MM.1S (cell line): ENCODE results near the gene NR4A2.

ENCODE experiments used
- DNase-seq: peaks from one replicate; pipeline ENCODE4 v3.0.0-alpha.2; 2015
- H2AFZ ChIP-seq: fragments of 300-600 bp; sonication (generic); 2 replicates; pipeline ENCODE4 v1.6.0; 2016; ENCODE audit warnings: antibody characterized with exemption, low read length
- H3F3A ChIP-seq: fragments of 300-600 bp; sonication (generic); 2 replicates; pipeline ENCODE4 v1.6.1; 2016; ENCODE audit warnings: mild to moderate bottlenecking, antibody characterized with exemption, low read length, moderate library complexity, mixed read lengths; ENCODE audit not compliant: insufficient read depth
- H3K27ac ChIP-seq: fragments of 300-600 bp; sonication (generic); 2 replicates; pipeline ENCODE4 v1.5.1; 2016; ENCODE audit warnings: mild to moderate bottlenecking, low read length
- H3K27me3 ChIP-seq: fragments of 300-600 bp; sonication (generic); replicated peaks from 2 replicates; pipeline ENCODE4 v1.6.0; 2016; ENCODE audit warnings: low read length; ENCODE audit not compliant: insufficient read depth
- H3K36me3 ChIP-seq: fragments of 300-600 bp; sonication (generic); replicated peaks from 2 replicates; pipeline ENCODE4 v1.6.1; 2016; ENCODE audit warnings: mild to moderate bottlenecking, low read length, mixed read lengths; ENCODE audit not compliant: insufficient read depth
- H3K4me1 ChIP-seq: fragments of 300-600 bp; sonication (generic); 2 replicates; pipeline ENCODE4 v1.6.1; 2016; ENCODE audit warnings: low read length, mixed read lengths
- H3K4me2 ChIP-seq: fragments of 300-600 bp; sonication (generic); 2 replicates; pipeline ENCODE4 v1.6.0; 2016; ENCODE audit warnings: low read depth, low read length
- H3K4me3 ChIP-seq: fragments of 300-600 bp; sonication (generic); 2 replicates; pipeline ENCODE4 v1.5.1; 2016; ENCODE audit warnings: low read length, mixed read lengths
- H3K79me2 ChIP-seq: fragments of 300-600 bp; sonication (generic); 2 replicates; pipeline ENCODE4 v1.6.1; 2016; ENCODE audit warnings: mixed run types, low read length, mixed read lengths
- H3K9ac ChIP-seq: fragments of 300-600 bp; sonication (generic); 2 replicates; pipeline ENCODE4 v1.6.1; 2016; ENCODE audit warnings: low read length, mixed read lengths
- H3K9me2 ChIP-seq: fragments of 300-600 bp; sonication (generic); replicated peaks from 2 replicates; pipeline ENCODE4 v1.6.1; 2016; ENCODE audit warnings: mild to moderate bottlenecking, low read length, mixed read lengths; ENCODE audit not compliant: insufficient read depth
- H3K9me3 ChIP-seq: fragments of 300-600 bp; sonication (generic); replicated peaks from 2 replicates; pipeline ENCODE4 v1.6.1; 2016; ENCODE audit warnings: mild to moderate bottlenecking, low read length, mixed read lengths; ENCODE audit not compliant: insufficient read depth
- H4K20me1 ChIP-seq: fragments of 300-600 bp; sonication (generic); 2 replicates; pipeline ENCODE4 v1.6.1; 2016; ENCODE audit warnings: mild to moderate bottlenecking, low read length, moderate library complexity, mixed read lengths; ENCODE audit not compliant: insufficient read depth
- EZH2 ChIP-seq: fragments of 300-600 bp; sonication (generic); optimal IDR thresholded peaks from 2 replicates; pipeline ENCODE3; 2017; ENCODE audit warnings: low read depth, mild to moderate bottlenecking, antibody characterized with exemption, low read length, mixed read lengths
- EZH2phosphoT487 ChIP-seq: fragments of 300-600 bp; sonication (generic); IDR thresholded peaks from 2 replicates; pipeline ENCODE4 v1.6.1; 2018; ENCODE audit warnings: antibody characterized with exemption, low read length
- TF ChIP-seq, protein P1 (sequence below): fragments of 300-600 bp; sonication (generic); IDR thresholded peaks from 2 replicates; pipeline ENCODE4 v1.5.1; 2016; ENCODE audit warnings: antibody characterized with exemption, low read length, mixed read lengths

NR4A2 gene

DNA sequence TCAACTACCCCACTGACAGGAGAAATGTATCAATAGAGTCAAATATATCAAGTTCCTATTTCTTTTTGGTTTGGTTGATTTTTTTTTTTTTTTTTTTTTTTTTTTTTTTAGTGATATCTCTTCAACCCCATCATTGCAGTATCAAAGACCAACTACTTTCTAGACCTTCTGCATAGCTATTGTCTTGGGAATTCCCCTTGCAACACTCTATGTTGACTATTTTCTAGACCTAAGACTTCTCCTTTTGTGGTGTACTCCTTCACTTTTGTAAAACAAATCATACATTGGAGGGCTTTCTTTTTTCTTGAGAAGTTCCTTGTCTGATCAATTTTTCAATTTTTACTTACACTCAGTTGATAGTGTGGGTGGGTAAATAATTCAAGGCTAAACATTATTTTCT is 46.5 kb upstream of the NR4A2 start:
- no peak for DNase-seq
- Histone ChIP-seq H3K9me2 (no peaks in the 10 kb centered on the region), H3K4me2 (no peak overlapping the region), H4K20me1 (no peaks in the 10 kb centered on the region), H3K9me3 (no peaks in the 10 kb centered on the region), H3K4me1 (peaks cover 15% of the 10 kb centered on the region), H2AFZ (no peak overlapping the region), H3K9ac (no peak overlapping the region), H3K79me2 (no peaks in the 10 kb centered on the region), H3K4me3 (no peak overlapping the region), H3K27ac (no peak overlapping the region), H3F3A (peaks cover 14% of the 10 kb centered on the region), H3K36me3 (no peaks in the 10 kb centered on the region), H3K27me3 (no peaks in the 10 kb centered on the region; the same call in 1 of the 2 replicates)
- no peak for TF ChIP-seq EZH2
- TF ChIP-seq, protein P1, sequence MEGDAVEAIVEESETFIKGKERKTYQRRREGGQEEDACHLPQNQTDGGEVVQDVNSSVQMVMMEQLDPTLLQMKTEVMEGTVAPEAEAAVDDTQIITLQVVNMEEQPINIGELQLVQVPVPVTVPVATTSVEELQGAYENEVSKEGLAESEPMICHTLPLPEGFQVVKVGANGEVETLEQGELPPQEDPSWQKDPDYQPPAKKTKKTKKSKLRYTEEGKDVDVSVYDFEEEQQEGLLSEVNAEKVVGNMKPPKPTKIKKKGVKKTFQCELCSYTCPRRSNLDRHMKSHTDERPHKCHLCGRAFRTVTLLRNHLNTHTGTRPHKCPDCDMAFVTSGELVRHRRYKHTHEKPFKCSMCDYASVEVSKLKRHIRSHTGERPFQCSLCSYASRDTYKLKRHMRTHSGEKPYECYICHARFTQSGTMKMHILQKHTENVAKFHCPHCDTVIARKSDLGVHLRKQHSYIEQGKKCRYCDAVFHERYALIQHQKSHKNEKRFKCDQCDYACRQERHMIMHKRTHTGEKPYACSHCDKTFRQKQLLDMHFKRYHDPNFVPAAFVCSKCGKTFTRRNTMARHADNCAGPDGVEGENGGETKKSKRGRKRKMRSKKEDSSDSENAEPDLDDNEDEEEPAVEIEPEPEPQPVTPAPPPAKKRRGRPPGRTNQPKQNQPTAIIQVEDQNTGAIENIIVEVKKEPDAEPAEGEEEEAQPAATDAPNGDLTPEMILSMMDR: no peak
- no peak for TF ChIP-seq EZH2phosphoT487

DNA sequence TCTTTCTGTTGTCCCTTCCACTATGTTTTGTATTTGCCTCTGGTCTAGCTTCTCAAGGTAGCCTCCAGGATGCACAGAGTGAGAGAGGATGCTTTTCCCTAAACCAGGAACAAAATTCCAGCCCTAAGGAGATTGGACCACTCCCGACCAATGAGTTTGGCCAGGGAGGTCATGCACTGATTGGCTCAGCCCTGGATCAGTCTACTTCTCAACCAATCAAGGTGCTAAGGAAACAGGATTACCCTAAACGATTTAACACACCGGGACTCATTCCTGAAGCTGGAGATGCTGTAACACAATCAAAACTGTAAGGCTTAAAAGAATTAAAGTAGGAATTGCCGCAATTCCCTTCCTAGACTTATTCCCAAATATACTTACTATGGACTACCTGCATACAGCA is 34.2 kb upstream of the NR4A2 start:
- Histone ChIP-seq H3K4me3 (no peak overlapping the region), H2AFZ (no peak overlapping the region), H3K4me2 (no peak overlapping the region), H3K27me3 (no peaks in the 10 kb centered on the region), H3K27ac (no peak overlapping the region), H3F3A (no peaks in the 10 kb centered on the region), H3K9me2 (no peaks in the 10 kb centered on the region), H3K4me1 (no peaks in the 10 kb centered on the region), H3K36me3 (no peaks in the 10 kb centered on the region), H3K9ac (no peak overlapping the region), H3K9me3 (no peaks in the 10 kb centered on the region), H4K20me1 (no peaks in the 10 kb centered on the region), H3K79me2 (no peaks in the 10 kb centered on the region)
- no peak for TF ChIP-seq EZH2
- TF ChIP-seq EZH2phosphoT487: no peak
- TF ChIP-seq, protein P1: no peak
- DNase-seq: no peak

DNA sequence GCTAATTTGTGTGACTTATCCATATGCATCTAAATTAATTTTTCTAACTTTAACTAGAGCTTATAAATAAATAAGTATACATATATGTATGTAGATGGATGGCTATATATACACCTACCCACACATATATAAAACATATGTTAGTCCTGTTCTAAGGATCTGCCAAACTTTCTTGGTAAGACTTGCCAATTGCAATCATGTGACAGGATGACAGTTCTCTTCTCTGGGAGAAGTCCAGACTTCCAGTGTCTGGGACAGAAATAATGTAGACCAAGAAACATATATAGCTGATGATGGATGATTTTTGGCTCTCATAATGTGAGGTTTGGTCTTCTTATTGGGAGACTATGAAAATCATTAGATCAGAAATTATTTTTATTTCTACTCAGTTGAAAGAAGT is 30.6 kb upstream of the NR4A2 start:
- no peak overlapping the region for H3K9ac ChIP-seq
- no peaks in the 10 kb centered on the region for H3K79me2 ChIP-seq
- H3K9me2 ChIP-seq: no peaks in the 10 kb centered on the region
- H3K27me3 ChIP-seq: no peaks in the 10 kb centered on the region
- no peak for TF ChIP-seq EZH2
- TF ChIP-seq EZH2phosphoT487: no peak
- TF ChIP-seq, protein P1: no peak
- H2AFZ ChIP-seq: no peak overlapping the region
- no peaks in the 10 kb centered on the region for H3F3A ChIP-seq
- no peak overlapping the region for H3K27ac ChIP-seq
- H4K20me1 ChIP-seq: no peaks in the 10 kb centered on the region
- H3K4me1 ChIP-seq: no peaks in the 10 kb centered on the region
- DNase-seq: no peak
- no peak overlapping the region for H3K4me3 ChIP-seq
- H3K9me3 ChIP-seq: no peaks in the 10 kb centered on the region
- no peak overlapping the region for H3K4me2 ChIP-seq
- no peaks in the 10 kb centered on the region for H3K36me3 ChIP-seq
